Breast epithelium (tissue), 4 donors: ENCODE measurements around the gene PHC2. TPM values are rescaled to one million over a fixed set of nuclear protein-coding genes. Genes with fewer than 3 reads are reported as not detected.

Experiments used
- DNase-seq, 2 donors: peaks; one replicate each; pipeline ENCODE4 v3.0.0-alpha.2; 2019; ENCODE audit warnings: low spot score in 2 of 2
- H3K27ac ChIP-seq, 2 donors: fragments of 200-600 bp; sonication (generic) in 1 of 2; one replicate each; pipeline ENCODE4 v1.5.1; 2016 to 2019; ENCODE audit warnings: mild to moderate bottlenecking in 1 of 2
- H3K27me3 ChIP-seq, 2 donors: fragments of 200-600 bp; sonication (generic) in 1 of 2; one replicate each; pipeline versions ENCODE4 v1.5.1 to v1.6.0; 2017 to 2019; ENCODE audit warnings: control low read depth in 1 of 2, mild to moderate bottlenecking in 1 of 2
- H3K36me3 ChIP-seq: fragments of 200-600 bp; one replicate; pipeline ENCODE4 v1.5.1; 2019
- H3K4me1 ChIP-seq, 2 donors: fragments of 200-600 bp; sonication (generic); one replicate each; pipeline ENCODE4 v1.5.1; 2016 to 2019; ENCODE audit warnings: control low read depth in 1 of 2
- H3K4me3 ChIP-seq, 3 donors: fragments of 200-600 bp; sonication (generic); 1 replicate in 2 of 3; 2 replicates in 1 of 3; pipeline ENCODE4 v1.5.1; 2016 to 2019; ENCODE audit warnings: mild to moderate bottlenecking in 3 of 3, moderate library complexity in 2 of 3
- H3K9me3 ChIP-seq, 2 donors: fragments of 200-600 bp; sonication (generic) in 1 of 2; one replicate each; pipeline ENCODE4 v1.5.1; 2016 to 2019; ENCODE audit warnings: control low read depth in 1 of 2
- CTCF ChIP-seq, 3 donors: fragments of 450-650 bp; IDR thresholded peaks; one replicate each; pipeline ENCODE4 v1.5.1; 2016 to 2017; ENCODE audit warnings: antibody characterized with exemption in 3 of 3, mild to moderate bottlenecking in 3 of 3, moderate library complexity in 3 of 3
- POLR2A ChIP-seq: fragments of 450-650 bp; IDR thresholded peaks from one replicate; pipeline ENCODE4 v1.6.1; 2016; ENCODE audit warnings: antibody characterized with exemption, mild to moderate bottlenecking, moderate library complexity
- POLR2AphosphoS5 ChIP-seq, 3 donors: sonication (generic); formaldehyde crosslinking; IDR thresholded peaks; one replicate each; pipeline ENCODE4 v1.6.1; 2017; ENCODE audit warnings: antibody characterized with exemption in 3 of 3
- intact Hi-C: fragments of 100-400 bp; cut with DNase I; formaldehyde crosslinking; loops from one replicate; pipeline ENCODE4 v1.15.1; 2023; ENCODE audit warnings: low total_unique reads
- total RNA-seq, 3 donors: library from RNA; depleted of rRNA; stranded (reverse); fragments of >200 nt; gene quantifications; one replicate each; pipeline ENCODE4 v1.1.0, GENCODE V29; 2016

Gene PHC2
- total RNA-seq, 3 donors from 2014 or later, result 103 to 214 (median 134) TPM

- DNase-seq, result no peak
- no peaks in the 10 kb centered on the region for H3K27me3 ChIP-seq
- intact Hi-C loops, result no loop called here
- no peaks in the 10 kb centered on the region for H3K36me3 ChIP-seq
- no peaks in the 10 kb centered on the region for H3K9me3 ChIP-seq
- H3K4me1 ChIP-seq, result no peaks in the 10 kb centered on the region
- H3K27ac ChIP-seq, result no peak overlapping the region
- TF ChIP-seq CTCF (IDR thresholded peaks at IDR 0.05) (no peak), POLR2A (no peak), POLR2AphosphoS5 (IDR thresholded peaks at IDR 0.05) (no peak)
- H3K4me3 ChIP-seq, result no peak overlapping the region
These were observed 11.2 kb upstream of the PHC2 start for GRCh38 chr1:33442141-33442540.

- intact Hi-C loops, result no loop called here
- no peaks in the 10 kb centered on the region for H3K27me3 ChIP-seq
- H3K9me3 ChIP-seq, result no peaks in the 10 kb centered on the region
- no peak overlapping the region for H3K27ac ChIP-seq
- no peaks in the 10 kb centered on the region for H3K36me3 ChIP-seq
- no peaks in the 10 kb centered on the region for H3K4me1 ChIP-seq
- TF ChIP-seq POLR2AphosphoS5 (IDR thresholded peaks at IDR 0.05) (no peak), POLR2A (no peak), CTCF (IDR thresholded peaks at IDR 0.05) (no peak)
- no peak overlapping the region for H3K4me3 ChIP-seq
- no peak for DNase-seq
These were observed 10.3 kb upstream of the PHC2 start for GRCh38 chr1:33441088-33441745.

- DNase-seq, result no peak
- intact Hi-C loops, result no loop called here
- Histone ChIP-seq H3K36me3 (no peaks in the 10 kb centered on the region), H3K27ac (no peak overlapping the region), H3K27me3 (no peaks in the 10 kb centered on the region), H3K9me3 (no peaks in the 10 kb centered on the region), H3K4me3 (no peak overlapping the region), H3K4me1 (no peaks in the 10 kb centered on the region)
- TF ChIP-seq POLR2AphosphoS5 (IDR thresholded peaks at IDR 0.05) (no peak), POLR2A (no peak), CTCF (IDR thresholded peaks at IDR 0.05) (no peak)
These were observed 8.8 kb upstream of the PHC2 start for GRCh38 chr1:33439662-33440061.

GRCh38 chr1:33438364-33439160 is 7.7 kb upstream of the PHC2 start:
- Histone ChIP-seq H3K27me3 (no peaks in the 10 kb centered on the region), H3K27ac (no peak overlapping the region), H3K36me3 (no peaks in the 10 kb centered on the region), H3K9me3 (no peaks in the 10 kb centered on the region), H3K4me1 (no peaks in the 10 kb centered on the region), H3K4me3 (no peak overlapping the region)
- intact Hi-C loops, result no loop called here
- no peak for TF ChIP-seq POLR2A
- no peak for TF ChIP-seq CTCF (IDR thresholded peaks at IDR 0.05)
- TF ChIP-seq POLR2AphosphoS5 (IDR thresholded peaks at IDR 0.05), result no peak
- no peak for DNase-seq

GRCh38 chr1:33436557-33437285 is 5.8 kb upstream of the PHC2 start:
- Histone ChIP-seq H3K27me3 (no peaks in the 10 kb centered on the region), H3K4me3 (no peak overlapping the region), H3K4me1 (no peaks in the 10 kb centered on the region), H3K36me3 (no peaks in the 10 kb centered on the region), H3K27ac (no peak overlapping the region), H3K9me3 (no peaks in the 10 kb centered on the region)
- intact Hi-C loops, result no loop called here
- no peak for TF ChIP-seq POLR2AphosphoS5 (IDR thresholded peaks at IDR 0.05)
- no peak for TF ChIP-seq CTCF (IDR thresholded peaks at IDR 0.05)
- no peak for TF ChIP-seq POLR2A
- no peak for DNase-seq
